Tongue (tissue), 3 donors: ENCODE results near the gene SCARB1. TPM values are rescaled to one million over a fixed set of nuclear protein-coding genes. Genes with fewer than 3 reads are reported as not detected.

Experiments used
- DNase-seq: peaks from one replicate; pipeline ENCODE4 v3.0.0-alpha.2; 2015
- small RNA-seq: library from RNA; depleted of rRNA; stranded (forward); fragments of <200 nt; gene quantifications from one replicate; pipeline ENCODE3, GENCODE V24; 2014; ENCODE audit warnings: low replicate concordance
- total RNA-seq: library from RNA; depleted of rRNA; stranded (reverse); fragments of >200 nt; gene quantifications from one replicate; pipeline ENCODE4 v1.2.3, GENCODE V29; 2014

SCARB1 gene
- total RNA-seq, 1 donor from 2014 or later, result 16.2 TPM

DNA sequence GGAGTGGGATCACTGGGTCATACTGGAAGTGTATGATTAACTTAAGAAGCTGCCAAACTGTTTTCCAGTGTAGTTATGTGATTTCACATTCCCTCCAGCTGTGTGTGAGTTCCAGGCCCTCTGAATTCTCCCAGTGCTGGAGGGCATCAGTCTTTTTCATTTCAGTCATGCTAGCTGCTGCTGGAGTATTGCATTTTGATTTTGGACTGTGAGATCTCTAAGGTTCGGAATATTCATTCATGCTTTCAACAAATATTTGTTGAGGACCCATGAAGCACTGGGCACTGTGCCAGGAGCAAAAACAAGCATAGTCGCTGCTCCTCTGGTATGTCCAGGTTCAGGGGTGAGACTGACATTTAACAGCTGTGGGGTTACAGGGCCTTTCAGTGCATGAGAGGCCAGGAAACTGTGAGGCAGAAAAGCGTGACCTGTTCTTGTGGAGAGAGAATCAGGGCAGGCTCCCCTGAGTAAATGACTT lies 133.2 kb downstream of the SCARB1 start:
- DNase-seq, result peak; percentile 85

DNA sequence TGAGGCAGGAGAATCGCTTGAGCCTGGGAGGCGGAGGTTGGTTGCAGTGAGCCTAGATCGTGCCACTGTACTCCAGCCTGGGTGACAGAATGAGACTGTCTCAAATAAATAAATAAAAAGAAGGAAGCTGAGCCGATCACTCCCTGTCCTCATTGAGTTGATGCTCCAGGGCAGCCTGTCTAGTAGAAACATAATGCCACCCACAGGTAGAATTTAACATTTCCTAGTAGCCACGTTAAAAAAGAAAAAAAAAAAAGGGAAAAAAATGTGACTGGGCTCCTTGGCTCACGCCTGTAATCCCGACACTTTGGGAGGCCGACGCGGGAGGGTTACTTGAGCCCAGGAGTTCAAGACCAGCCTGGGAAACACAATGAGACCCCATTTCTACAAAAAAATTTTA lies 135.7 kb downstream of the SCARB1 start:
- DNase-seq, result no peak

DNA sequence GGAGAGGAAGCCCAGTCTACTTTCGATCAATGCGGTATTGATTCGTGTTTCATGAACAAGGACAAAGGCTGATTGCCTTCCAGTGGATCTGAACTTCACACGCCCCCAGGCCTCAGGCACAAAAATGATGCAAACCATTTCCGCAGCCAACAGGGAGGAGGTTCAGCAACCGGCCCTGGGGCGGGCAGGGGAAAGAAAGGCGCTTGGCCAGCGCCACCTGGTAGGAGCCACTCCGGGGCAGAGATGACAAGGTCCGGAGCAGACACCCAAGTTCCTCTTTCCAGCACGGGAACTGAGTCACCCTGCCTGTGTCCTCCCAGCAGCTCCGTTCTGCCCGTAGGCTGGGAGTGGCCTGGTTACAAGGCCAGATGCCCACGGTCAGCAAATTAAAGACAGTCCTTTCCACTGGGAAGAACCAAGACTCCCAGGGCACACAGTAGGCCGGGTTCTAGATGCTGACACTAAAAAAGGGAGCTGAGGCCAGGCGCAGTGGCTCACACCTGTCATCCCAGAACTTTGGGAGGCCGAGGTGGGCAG lies 136.3 kb downstream of the SCARB1 start:
- DNase-seq, result no peak

Small RNAs within 50 kb of the gene (small RNA-seq; reads per million reads assigned to genes)
- gene RNU6-927P, result not detected

Other genes with a start within 250 kb of the SCARB1 start
- gene UBC, start 50.8 kb upstream of the SCARB1 start, total RNA-seq, result 960 TPM
- gene DHX37, start 125.3 kb upstream of the SCARB1 start, total RNA-seq, result 12.2 TPM
- gene BRI3BP, start 129.8 kb upstream of the SCARB1 start, total RNA-seq, result 5.5 TPM
- gene AACS, start 201.6 kb upstream of the SCARB1 start, total RNA-seq, result 35.3 TPM